ENCODE data around the gene CARS1.

The CARS1 gene

DNA sequence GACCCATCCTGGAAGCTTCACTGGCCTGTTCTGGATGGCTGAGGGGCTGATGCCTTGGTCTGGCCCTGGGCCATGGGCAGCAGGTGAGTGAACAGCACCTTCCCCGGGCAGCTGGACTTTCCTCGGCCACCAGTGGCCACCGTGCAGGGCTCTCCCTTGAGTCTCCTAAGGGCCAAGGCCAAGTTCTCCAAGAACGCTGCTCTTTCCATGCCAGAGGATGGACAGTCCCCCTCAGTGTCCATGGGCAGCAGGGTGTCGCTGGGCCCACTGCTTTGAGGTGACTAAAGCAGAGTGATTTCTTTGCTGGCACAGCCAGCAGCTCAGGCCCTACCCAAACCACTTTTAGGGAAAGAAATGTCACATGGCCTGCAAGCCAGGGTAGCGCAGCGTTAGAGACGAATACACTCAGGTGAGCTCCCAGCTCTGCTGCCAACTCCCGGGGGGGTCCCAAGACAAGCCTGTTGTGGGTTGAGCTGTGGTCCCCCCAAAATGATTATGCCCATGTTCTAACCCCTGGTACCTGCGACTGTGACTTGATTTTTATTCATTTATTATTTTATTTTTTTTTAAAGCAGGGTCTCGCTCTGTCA, 3.3 kb upstream of the CARS1 start:
- Histone ChIP-seq H3K9ac (ENCODE audit: low read length) (no peak overlapping the region), H3K9me2 (replicated peaks; ENCODE audit: insufficient read depth, low read length) (no peaks in the 10 kb centered on the region), H2AFZ (ENCODE audit: low read depth, low read length, severe bottlenecking) (no peak overlapping the region), H3K79me2 (ENCODE audit: insufficient read depth, low read length) (peaks cover 17% of the 10 kb centered on the region), H3K27me3 (ENCODE audit: low read length) (no peaks in the 10 kb centered on the region), H3K4me2 (ENCODE audit: low read depth, low read length, poor library complexity, severe bottlenecking) (no peak overlapping the region), H3K36me3 (ENCODE audit: low read length) (no peaks in the 10 kb centered on the region), H4K20me1 (ENCODE audit: low read depth, low read length) (no peaks in the 10 kb centered on the region), H3K9me3 (ENCODE audit: insufficient read depth, low read length) (no peaks in the 10 kb centered on the region), H3F3A (ENCODE audit: insufficient read depth) (no peaks in the 10 kb centered on the region), H3K27ac (ENCODE audit: low read depth, low read length) (no peak overlapping the region), H3K4me3 (ENCODE audit: insufficient read depth, low read length, poor library complexity, severe bottlenecking) (no peak overlapping the region)
- TF ChIP-seq EZH2phosphoT487 (conservative IDR thresholded peaks at IDR 0.05; ENCODE audit: low read length), result no peak
- TF ChIP-seq, protein P1, sequence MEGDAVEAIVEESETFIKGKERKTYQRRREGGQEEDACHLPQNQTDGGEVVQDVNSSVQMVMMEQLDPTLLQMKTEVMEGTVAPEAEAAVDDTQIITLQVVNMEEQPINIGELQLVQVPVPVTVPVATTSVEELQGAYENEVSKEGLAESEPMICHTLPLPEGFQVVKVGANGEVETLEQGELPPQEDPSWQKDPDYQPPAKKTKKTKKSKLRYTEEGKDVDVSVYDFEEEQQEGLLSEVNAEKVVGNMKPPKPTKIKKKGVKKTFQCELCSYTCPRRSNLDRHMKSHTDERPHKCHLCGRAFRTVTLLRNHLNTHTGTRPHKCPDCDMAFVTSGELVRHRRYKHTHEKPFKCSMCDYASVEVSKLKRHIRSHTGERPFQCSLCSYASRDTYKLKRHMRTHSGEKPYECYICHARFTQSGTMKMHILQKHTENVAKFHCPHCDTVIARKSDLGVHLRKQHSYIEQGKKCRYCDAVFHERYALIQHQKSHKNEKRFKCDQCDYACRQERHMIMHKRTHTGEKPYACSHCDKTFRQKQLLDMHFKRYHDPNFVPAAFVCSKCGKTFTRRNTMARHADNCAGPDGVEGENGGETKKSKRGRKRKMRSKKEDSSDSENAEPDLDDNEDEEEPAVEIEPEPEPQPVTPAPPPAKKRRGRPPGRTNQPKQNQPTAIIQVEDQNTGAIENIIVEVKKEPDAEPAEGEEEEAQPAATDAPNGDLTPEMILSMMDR (IDR thresholded peaks at IDR 0.05; ENCODE audit: insufficient read depth, low read length, poor library complexity, severe bottlenecking), result no peak

DNA sequence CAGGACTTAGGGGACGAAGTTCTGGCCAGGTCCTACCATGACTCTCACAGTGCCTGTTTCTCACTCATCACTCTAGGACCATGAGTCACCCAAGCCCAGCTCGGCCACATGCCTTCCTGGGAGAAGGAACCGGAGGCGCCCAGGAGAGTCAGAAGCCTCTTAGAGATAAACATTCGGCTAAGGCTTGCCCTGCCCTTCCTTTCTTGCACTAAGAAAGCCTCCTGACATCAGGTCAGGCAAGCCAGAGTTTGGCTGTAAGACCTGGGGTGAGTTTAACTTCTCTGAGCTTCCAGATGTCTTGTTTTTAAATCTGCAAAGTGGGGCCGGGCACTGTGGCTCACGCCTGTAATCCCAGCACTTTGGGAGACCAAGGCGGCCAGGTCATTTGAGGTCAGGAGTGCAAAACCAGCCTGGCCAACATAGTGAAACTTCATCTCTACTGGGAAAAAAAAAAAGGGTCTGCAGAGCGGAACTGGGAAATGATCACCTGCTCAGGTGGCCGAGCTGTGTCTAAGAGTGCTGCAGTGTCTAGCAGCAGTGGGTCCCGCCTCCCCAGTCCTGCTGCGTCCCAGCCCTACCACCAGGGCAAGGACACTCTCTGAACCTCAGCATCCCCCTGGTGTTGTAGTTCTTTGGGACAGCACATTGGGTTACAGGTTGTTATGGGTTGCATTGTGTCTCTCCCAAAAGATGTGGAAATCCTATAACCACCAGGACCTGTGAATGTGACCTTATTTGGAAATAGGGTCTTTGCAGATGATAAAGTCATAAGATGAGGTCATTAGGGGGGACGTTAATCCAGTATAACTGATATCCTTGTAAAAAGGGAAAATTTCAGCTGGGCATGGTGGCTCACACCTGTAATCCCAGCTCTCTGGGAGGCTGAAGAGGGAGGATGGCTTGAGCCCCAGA, 1.8 kb upstream of the CARS1 start:
- H3K9ac ChIP-seq (ENCODE audit: low read length), result no peak overlapping the region
- no peak overlapping the region for H3K4me2 ChIP-seq (ENCODE audit: low read depth, low read length, poor library complexity, severe bottlenecking)
- no peak overlapping the region for H2AFZ ChIP-seq (ENCODE audit: low read depth, low read length, severe bottlenecking)
- H4K20me1 ChIP-seq (ENCODE audit: low read depth, low read length), result no peaks in the 10 kb centered on the region
- H3K9me3 ChIP-seq (ENCODE audit: insufficient read depth, low read length), result no peaks in the 10 kb centered on the region
- no peaks in the 10 kb centered on the region for H3K27me3 ChIP-seq (ENCODE audit: low read length)
- H3K4me3 ChIP-seq (ENCODE audit: insufficient read depth, low read length, poor library complexity, severe bottlenecking), result no peak overlapping the region
- no peak overlapping the region for H3K27ac ChIP-seq (ENCODE audit: low read depth, low read length)
- H3K36me3 ChIP-seq (ENCODE audit: low read length), result no peaks in the 10 kb centered on the region
- TF ChIP-seq EZH2phosphoT487 (conservative IDR thresholded peaks at IDR 0.05; ENCODE audit: low read length), result no peak
- TF ChIP-seq, protein P1 (IDR thresholded peaks at IDR 0.05; ENCODE audit: insufficient read depth, low read length, poor library complexity, severe bottlenecking), result no peak
- H3K79me2 ChIP-seq (ENCODE audit: insufficient read depth, low read length), result peaks cover 31% of the 10 kb centered on the region
- H3K9me2 ChIP-seq (replicated peaks; ENCODE audit: insufficient read depth, low read length), result no peaks in the 10 kb centered on the region
- no peaks in the 10 kb centered on the region for H3F3A ChIP-seq (ENCODE audit: insufficient read depth)

DNA sequence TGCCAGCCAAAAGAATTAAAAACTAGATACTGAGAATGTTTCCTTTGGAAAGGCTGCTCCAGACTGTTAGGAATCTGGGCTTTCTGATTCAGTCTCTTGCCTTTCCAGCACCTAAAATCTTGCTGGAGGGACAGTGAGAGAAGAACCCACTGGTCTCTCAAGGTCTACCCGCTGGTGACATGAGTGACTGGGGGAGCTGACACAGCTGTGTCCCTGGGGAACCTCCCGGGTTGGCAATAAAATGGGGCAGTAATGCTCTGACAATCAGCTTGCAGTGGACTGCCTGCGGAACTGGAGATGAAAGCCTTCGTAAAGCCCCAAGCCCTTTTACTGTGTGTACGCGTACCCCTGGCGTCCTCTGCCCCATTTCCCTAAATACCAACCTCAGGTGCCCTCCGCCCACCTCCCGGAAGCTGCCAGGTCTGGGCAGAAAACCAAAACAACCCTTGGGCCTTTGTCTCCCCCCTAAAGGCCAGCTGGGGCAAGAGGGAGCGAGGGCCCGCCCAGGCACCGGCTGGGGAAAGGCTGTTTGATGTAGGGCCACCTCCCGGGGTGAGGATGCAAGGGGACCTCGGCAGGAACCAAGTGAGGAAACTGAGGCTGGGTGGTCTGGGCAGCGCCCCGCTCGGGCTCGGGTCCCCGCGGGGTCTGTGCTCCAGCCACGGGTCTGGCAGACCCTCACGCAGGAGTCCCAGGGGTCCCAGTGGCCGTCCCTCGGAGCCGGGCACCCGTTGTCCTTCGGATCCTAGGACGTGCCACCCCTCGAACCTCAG, 741 bp downstream of the CARS1 start:
- peak overlapping the region; percentile 74 for H3K4me2 ChIP-seq (ENCODE audit: low read depth, low read length, poor library complexity, severe bottlenecking)
- no peaks in the 10 kb centered on the region for H3K27me3 ChIP-seq (ENCODE audit: low read length)
- no peaks in the 10 kb centered on the region for H3K9me3 ChIP-seq (ENCODE audit: insufficient read depth, low read length)
- H3K36me3 ChIP-seq (ENCODE audit: low read length), result no peaks in the 10 kb centered on the region
- H3K79me2 ChIP-seq (ENCODE audit: insufficient read depth, low read length), result peaks cover 52% of the 10 kb centered on the region
- no peaks in the 10 kb centered on the region for H3K9me2 ChIP-seq (replicated peaks; ENCODE audit: insufficient read depth, low read length)
- no peaks in the 10 kb centered on the region for H3F3A ChIP-seq (ENCODE audit: insufficient read depth)
- peak overlapping the region; percentile 86 for H3K9ac ChIP-seq (ENCODE audit: low read length)
- TF ChIP-seq EZH2phosphoT487 (conservative IDR thresholded peaks at IDR 0.05; ENCODE audit: low read length), result no peak
- TF ChIP-seq, protein P1 (IDR thresholded peaks at IDR 0.05; ENCODE audit: insufficient read depth, low read length, poor library complexity, severe bottlenecking), result no peak
- H4K20me1 ChIP-seq (ENCODE audit: low read depth, low read length), result no peaks in the 10 kb centered on the region
- peak overlapping the region; percentile 90 for H3K4me3 ChIP-seq (ENCODE audit: insufficient read depth, low read length, poor library complexity, severe bottlenecking)
- peak overlapping the region; percentile 89 for H2AFZ ChIP-seq (ENCODE audit: low read depth, low read length, severe bottlenecking)
- H3K27ac ChIP-seq (ENCODE audit: low read depth, low read length), result peak overlapping the region; percentile 51
